Keratinocyte (primary cell): ENCODE results near the gene ABHD2. TPM values are rescaled to one million over a fixed set of nuclear protein-coding genes. Genes with fewer than 3 reads are reported as not detected.
A peak's percentile ranks its signal among the peaks of the same experiment; 100 is the strongest.

Experiments
- DNase-seq: peaks from one replicate; pipeline ENCODE4 v3.0.0-alpha.2; 2011; ENCODE audit warnings: low read depth, missing footprints, low spot score
- FAIRE-seq: peaks from 2 replicates; lab custom pipeline; 2011; peaks lifted over from hg19 to GRCh38; lab: Jason Lieb, UNC
- H2AFZ ChIP-seq: 2 replicates; pipeline ENCODE4 v1.6.0; 2012; ENCODE audit warnings: low read length, control low read depth, inconsistent platforms; ENCODE audit not compliant: control insufficient read depth
- H3K27ac ChIP-seq: 2 replicates; pipeline ENCODE4 v1.5.1; 2011; ENCODE audit warnings: low read length; ENCODE audit not compliant: control insufficient read depth, insufficient read depth
- H3K27me3 ChIP-seq: 3 replicates; pipeline ENCODE4 v1.6.0; 2011; ENCODE audit warnings: low read length; ENCODE audit not compliant: control insufficient read depth, insufficient read depth; ENCODE audit errors: extremely low read depth
- H3K36me3 ChIP-seq, 2 experiments: 2 replicates in 1 of 2; 3 replicates in 1 of 2; pipeline ENCODE4 v1.5.1; 2011; ENCODE audit warnings: low read length in 2 of 2, mild to moderate bottlenecking in 1 of 2; ENCODE audit not compliant: control insufficient read depth in 2 of 2, insufficient read depth in 2 of 2; ENCODE audit errors: extremely low read depth in 1 of 2
- H3K4me1 ChIP-seq: 3 replicates; pipeline ENCODE4 v1.5.1; 2011; ENCODE audit warnings: low read length; ENCODE audit not compliant: control insufficient read depth, insufficient read depth; ENCODE audit errors: extremely low read depth
- H3K4me2 ChIP-seq: 3 replicates; pipeline ENCODE4 v1.6.0; 2011; ENCODE audit warnings: low read depth, low read length; ENCODE audit not compliant: control insufficient read depth, insufficient read depth; ENCODE audit errors: extremely low read depth
- H3K4me3 ChIP-seq, 3 experiments: fragments of 200-600 bp in 1 of 3; sonication (generic) in 1 of 3; 2 replicates in 2 of 3; 3 replicates in 1 of 3; pipeline ENCODE4 v1.5.1; 2011 to 2016; ENCODE audit warnings: low read length in 3 of 3, mild to moderate bottlenecking in 3 of 3, control low read depth in 2 of 3, inconsistent platforms in 1 of 3, low read depth in 1 of 3, mixed read lengths in 1 of 3, mixed run types in 1 of 3, moderate library complexity in 1 of 3; ENCODE audit not compliant: control insufficient read depth in 2 of 3, insufficient read depth in 2 of 3; ENCODE audit errors: extremely low read depth in 1 of 3
- H3K79me2 ChIP-seq: 2 replicates; pipeline ENCODE4 v1.6.0; 2012; ENCODE audit warnings: low read length; ENCODE audit not compliant: control insufficient read depth, insufficient read depth
- H3K9ac ChIP-seq: 3 replicates; pipeline ENCODE4 v1.6.0; 2011; ENCODE audit warnings: low read length; ENCODE audit not compliant: control insufficient read depth, insufficient read depth; ENCODE audit errors: extremely low read depth
- H3K9me1 ChIP-seq: 3 replicates; pipeline ENCODE4 v1.6.0; 2011; ENCODE audit warnings: low read length; ENCODE audit not compliant: control insufficient read depth, insufficient read depth; ENCODE audit errors: extremely low read depth
- H3K9me3 ChIP-seq: 2 replicates; pipeline ENCODE4 v1.5.1; 2012; ENCODE audit warnings: low read depth, low read length; ENCODE audit not compliant: control insufficient read depth
- H4K20me1 ChIP-seq: 3 replicates; pipeline ENCODE4 v1.6.0; 2011; ENCODE audit warnings: low read length; ENCODE audit not compliant: control insufficient read depth, insufficient read depth; ENCODE audit errors: extremely low read depth
- CTCF ChIP-seq, 3 experiments: IDR thresholded peaks in 1 of 3; conservative IDR thresholded peaks in 1 of 3; optimal IDR thresholded peaks in 1 of 3; 2 replicates in 2 of 3; 3 replicates in 1 of 3; pipeline versions ENCODE3 to v1.5.1; 2011; ENCODE audit warnings: low read length in 3 of 3, mild to moderate bottlenecking in 3 of 3, moderate library complexity in 2 of 3, control low read depth in 1 of 3, inconsistent platforms in 1 of 3; ENCODE audit not compliant: insufficient read depth in 2 of 3; ENCODE audit errors: extremely low read depth in 1 of 3
- EZH2 ChIP-seq: IDR thresholded peaks from one replicate; pipeline ENCODE4 v1.6.1; 2012; ENCODE audit warnings: inconsistent platforms, mild to moderate bottlenecking, low read length, moderate library complexity
- dilution Hi-C: fragments of 300-500 bp; cut with MboI; formaldehyde crosslinking; loops from one replicate; pipeline ENCODE4 v1.7.0; 2020; ENCODE audit warnings: low sequenced_read_pairs; ENCODE audit not compliant: extremely low pct_ligation_motif_present
- polyA plus RNA-seq, 5 experiments: library from polyadenylated mRNA; depleted of rRNA in 3 of 5; stranded (reverse) in 3 of 5; stranded (forward) in 1 of 5; unstranded in 1 of 5; fragments of >200 nt; gene quantifications; 1 replicate in 1 of 5; 2 replicates in 3 of 5; 3 replicates in 1 of 5; pipeline versions ENCODE4 v1.2.1 to v1.2.3, GENCODE V29; 2011 to 2012; ENCODE audit warnings: missing spikeins in 2 of 5, low read depth in 1 of 5, low replicate concordance in 1 of 5

ABHD2 gene
- polyA plus RNA-seq, 1 donor (not counting 4 experiments of a cell fraction or from before 2014, with no cell fraction given), result 22.8 TPM

- H3K27ac ChIP-seq, result peak overlapping the region; percentile 41
- H3K4me1 ChIP-seq, result peaks cover 22% of the 10 kb centered on the region
- FAIRE-seq (peak; percentile 98), DNase-seq (peak; percentile 57)
- no peak overlapping the region for H3K4me2 ChIP-seq
- TF ChIP-seq CTCF (optimal IDR thresholded peaks at IDR 0.05 in 1 of 3, IDR thresholded peaks at IDR 0.05 in 1 of 3, conservative IDR thresholded peaks at IDR 0.05 in 1 of 3; ENCODE audit: extremely low read depth in 1 of 3, insufficient read depth in 2 of 3, low read length in 3 of 3), result no peak
- no peak for TF ChIP-seq EZH2
- no peaks in the 10 kb centered on the region for H3K9me3 ChIP-seq
- no peak overlapping the region for H3K4me3 ChIP-seq
- no peaks in the 10 kb centered on the region for H3K27me3 ChIP-seq
- no peaks in the 10 kb centered on the region for H3K9me1 ChIP-seq
- no peaks in the 10 kb centered on the region for H3K79me2 ChIP-seq
- dilution Hi-C loops, result no loop called here
- no peak overlapping the region for H3K9ac ChIP-seq
- H4K20me1 ChIP-seq, result no peaks in the 10 kb centered on the region
- no peak overlapping the region for H2AFZ ChIP-seq
- peaks cover 0 to 1% of the 10 kb centered on the region in 2 experiments for H3K36me3 ChIP-seq
Observed at GRCh38 chr15:89149501-89150101, 61.3 kb downstream of the ABHD2 start.

- DNase-seq, result no peak
- no peak for TF ChIP-seq EZH2
- TF ChIP-seq CTCF (optimal IDR thresholded peaks at IDR 0.05 in 1 of 3, IDR thresholded peaks at IDR 0.05 in 1 of 3, conservative IDR thresholded peaks at IDR 0.05 in 1 of 3; ENCODE audit: extremely low read depth in 1 of 3, insufficient read depth in 2 of 3, low read length in 3 of 3), result no peak
Observed at GRCh38 chr15:89150287-89150686, 62.0 kb downstream of the ABHD2 start.

More at GRCh38 chr15:89150287-89150686, 62.0 kb downstream of the ABHD2 start:
- FAIRE-seq, result peak; percentile 32
- no peaks in the 10 kb centered on the region for H3K9me1 ChIP-seq
- no peak overlapping the region for H3K27ac ChIP-seq
- H3K27me3 ChIP-seq, result no peaks in the 10 kb centered on the region
- no peak overlapping the region for H2AFZ ChIP-seq
- no peaks in the 10 kb centered on the region for H3K9me3 ChIP-seq
- no peaks in the 10 kb centered on the region for H3K79me2 ChIP-seq
- no peaks in the 10 kb centered on the region for H4K20me1 ChIP-seq
- H3K9ac ChIP-seq, result no peak overlapping the region
- peaks cover 21% of the 10 kb centered on the region for H3K4me1 ChIP-seq
- dilution Hi-C loops, result no loop called here
- no peak overlapping the region for H3K4me3 ChIP-seq
- H3K36me3 ChIP-seq, result peaks cover 1 to 2% of the 10 kb centered on the region in 2 experiments
- no peak overlapping the region for H3K4me2 ChIP-seq
